NT2/D1 (cell line): ENCODE results near the gene KIF13A.

Experiments used
- SUZ12 ChIP-seq: IDR thresholded peaks from 2 replicates; pipeline ENCODE4 v1.6.1; 2011; ENCODE audit not compliant: insufficient read length, insufficient read depth; ENCODE audit errors: extremely low read depth
- YY1 ChIP-seq: IDR thresholded peaks from 2 replicates; pipeline ENCODE4 v1.6.1; 2011; ENCODE audit not compliant: insufficient read length, insufficient read depth
- ZNF274 ChIP-seq: IDR thresholded peaks from 2 replicates; pipeline ENCODE4 v1.6.1; 2011; ENCODE audit warnings: mild to moderate bottlenecking, low read depth, low read length

GRCh38 chr6:17999425-17999824 is 12.0 kb upstream of the KIF13A start:
- no peak for TF ChIP-seq ZNF274
- no peak for TF ChIP-seq YY1
- TF ChIP-seq SUZ12 = no peak
